Measurements from ENCODE around the gene RAI1.
"Not testable (repeated sequence)": the region's sequence is repeated elsewhere in the genome, so short reads cannot be mapped to it uniquely, and the experiment has no call there.

DNA sequence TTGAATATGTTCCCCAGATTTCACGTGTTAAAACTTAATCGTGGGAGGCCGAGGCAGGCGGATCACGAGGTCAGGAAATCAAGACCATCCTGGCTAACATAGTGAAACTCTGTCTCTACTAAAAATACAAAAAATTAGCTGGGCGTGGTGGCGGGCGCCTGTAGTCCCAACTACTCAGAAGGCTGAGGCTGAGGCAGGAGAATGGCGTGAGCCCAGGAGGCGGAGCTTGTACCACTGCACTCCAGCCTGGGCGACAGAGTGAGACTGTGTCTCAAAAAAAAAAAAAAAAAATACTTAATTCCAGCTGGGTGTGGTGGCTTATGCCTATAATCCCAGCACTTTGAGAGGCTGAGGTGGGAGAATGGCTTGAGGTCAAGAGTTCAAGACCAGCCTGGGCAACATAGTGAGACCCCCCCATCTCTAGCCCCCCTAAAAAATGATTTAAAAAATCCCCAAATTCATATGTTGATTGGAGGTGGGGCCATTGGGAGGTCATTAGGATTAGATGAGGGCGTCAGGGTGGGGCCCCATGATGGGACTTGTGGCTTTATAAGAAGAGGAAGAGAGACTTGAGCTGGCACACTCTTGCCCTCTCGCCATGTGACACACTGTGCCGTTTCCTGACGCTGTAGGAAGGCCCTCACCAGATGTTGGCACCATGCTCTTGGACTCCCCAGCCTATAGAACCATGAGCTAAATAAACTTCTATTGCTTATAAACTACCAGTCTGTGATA is 45.6 kb upstream of the RAI1 start:
- TF ChIP-seq, protein P1, sequence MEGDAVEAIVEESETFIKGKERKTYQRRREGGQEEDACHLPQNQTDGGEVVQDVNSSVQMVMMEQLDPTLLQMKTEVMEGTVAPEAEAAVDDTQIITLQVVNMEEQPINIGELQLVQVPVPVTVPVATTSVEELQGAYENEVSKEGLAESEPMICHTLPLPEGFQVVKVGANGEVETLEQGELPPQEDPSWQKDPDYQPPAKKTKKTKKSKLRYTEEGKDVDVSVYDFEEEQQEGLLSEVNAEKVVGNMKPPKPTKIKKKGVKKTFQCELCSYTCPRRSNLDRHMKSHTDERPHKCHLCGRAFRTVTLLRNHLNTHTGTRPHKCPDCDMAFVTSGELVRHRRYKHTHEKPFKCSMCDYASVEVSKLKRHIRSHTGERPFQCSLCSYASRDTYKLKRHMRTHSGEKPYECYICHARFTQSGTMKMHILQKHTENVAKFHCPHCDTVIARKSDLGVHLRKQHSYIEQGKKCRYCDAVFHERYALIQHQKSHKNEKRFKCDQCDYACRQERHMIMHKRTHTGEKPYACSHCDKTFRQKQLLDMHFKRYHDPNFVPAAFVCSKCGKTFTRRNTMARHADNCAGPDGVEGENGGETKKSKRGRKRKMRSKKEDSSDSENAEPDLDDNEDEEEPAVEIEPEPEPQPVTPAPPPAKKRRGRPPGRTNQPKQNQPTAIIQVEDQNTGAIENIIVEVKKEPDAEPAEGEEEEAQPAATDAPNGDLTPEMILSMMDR (IDR thresholded peaks at IDR 0.05), result not testable (repeated sequence)
- TF ChIP-seq POLR2A (IDR thresholded peaks at IDR 0.05), result not testable (repeated sequence)
